Sigmoid colon (tissue), 7 donors: Measurements from ENCODE around the gene UTP4. TPM values are rescaled to one million over a fixed set of nuclear protein-coding genes. Genes with fewer than 3 reads are reported as not detected.

ENCODE experiments used
- DNase-seq: peaks from one replicate; pipeline ENCODE4 v3.0.0-alpha.2; 2019
- H3K27ac ChIP-seq, 4 donors: fragments of 200-600 bp; sonication (generic); one replicate each; pipeline ENCODE4 v1.5.1; 2016 to 2019; ENCODE audit warnings: mild to moderate bottlenecking in 1 of 4
- H3K27me3 ChIP-seq, 3 donors: fragments of 200-600 bp; sonication (generic); one replicate each; pipeline ENCODE4 v1.5.1; 2019; ENCODE audit warnings: mild to moderate bottlenecking in 1 of 3
- H3K36me3 ChIP-seq, 4 donors: fragments of 200-600 bp; sonication (generic); one replicate each; pipeline ENCODE4 v1.5.1; 2016 to 2019
- H3K4me1 ChIP-seq, 4 donors: fragments of 200-600 bp; sonication (generic); one replicate each; pipeline ENCODE4 v1.5.1; 2017 to 2019
- H3K4me3 ChIP-seq, 4 donors: fragments of 200-600 bp; sonication (generic); one replicate each; pipeline ENCODE4 v1.5.1; 2017 to 2019; ENCODE audit warnings: mild to moderate bottlenecking in 2 of 4, moderate library complexity in 1 of 4
- H3K9me3 ChIP-seq, 4 donors: fragments of 200-600 bp in 3 of 4; sonication (generic) in 3 of 4; one replicate each; pipeline versions ENCODE4 v1.5.1 to v1.6.1; 2013 to 2019
- CTCF ChIP-seq, 4 experiments: fragments of 450-650 bp in 3 of 4; fragments of 200-600 bp in 1 of 4; IDR thresholded peaks; one replicate each; pipeline ENCODE4 v1.5.1; 2016 to 2019; ENCODE audit warnings: antibody characterized with exemption in 4 of 4, mild to moderate bottlenecking in 3 of 4, moderate library complexity in 2 of 4
- EP300 ChIP-seq, 4 donors: sonication (generic); formaldehyde crosslinking; IDR thresholded peaks; one replicate each; pipeline ENCODE4 v1.6.1; 2017; ENCODE audit warnings: antibody characterized with exemption in 4 of 4
- POLR2A ChIP-seq, 2 donors: fragments of 450-650 bp; IDR thresholded peaks; one replicate each; pipeline ENCODE4 v1.6.1; 2016; ENCODE audit warnings: antibody characterized with exemption in 2 of 2, mild to moderate bottlenecking in 2 of 2, moderate library complexity in 2 of 2
- POLR2AphosphoS5 ChIP-seq, 4 donors: sonication (generic); formaldehyde crosslinking; IDR thresholded peaks; one replicate each; pipeline ENCODE4 v1.6.1; 2017; ENCODE audit warnings: antibody characterized with exemption in 4 of 4
- WGBS, 2 donors: extraction: QIAGEN DNeasy Blood & Tissue Kit; methylation state at CpG; one replicate each; pipeline ENCODE4 v1.1.7; 2013; 5-methylcytosine and 5-hydroxymethylcytosine counted together
- intact Hi-C: fragments of 100-400 bp; cut with DNase I; formaldehyde crosslinking; loops from one replicate; pipeline ENCODE4 v1.15.1; 2023
- polyA plus RNA-seq, 3 donors: library from polyadenylated mRNA; stranded (reverse); fragments of 200-250 nt; gene quantifications; one replicate each; pipeline ENCODE4 v1.2.3, GENCODE V29; 2013
- small RNA-seq, 3 donors: library from RNA; depleted of rRNA; stranded (forward); fragments of <200 nt; gene quantifications; one replicate each; pipeline ENCODE3, GENCODE V24; 2016
- total RNA-seq, 4 donors: library from RNA; depleted of rRNA; stranded (reverse); fragments of >200 nt; gene quantifications; one replicate each; pipeline ENCODE4 v1.1.0, GENCODE V29; 2016
- donor health status: healthy with polysubstance abuse.
- donor health status: Bipolar disorder and iron deficiency.
- donor health status: healthy.

Gene UTP4
- total and polyA plus RNA-seq, 7 donors: 9.5 to 37.5 (median 24.6) TPM

GRCh38 chr16:69204172-69204571, 71.7 kb downstream of the UTP4 start:
- no peak overlapping the region for H3K4me3 ChIP-seq
- DNase-seq: no peak
- H3K27ac ChIP-seq: peak overlapping the region in 2 of 4 donors; percentile 31 to 35
- H3K27me3 ChIP-seq: no peaks in the 10 kb centered on the region
- no peaks in the 10 kb centered on the region for H3K9me3 ChIP-seq
- H3K4me1 ChIP-seq: peaks cover 0 to 27% (median 20%) of the 10 kb centered on the region in 4 donors
- no peak for TF ChIP-seq CTCF (IDR thresholded peaks at IDR 0.05)
- TF ChIP-seq EP300 (IDR thresholded peaks at IDR 0.05): no peak
- TF ChIP-seq POLR2AphosphoS5 (IDR thresholded peaks at IDR 0.05): no peak
- TF ChIP-seq POLR2A (IDR thresholded peaks at IDR 0.05): no peak
- no peaks in the 10 kb centered on the region for H3K36me3 ChIP-seq
- intact Hi-C loops: no loop called here

GRCh38 chr16:69209735-69210134, 77.3 kb downstream of the UTP4 start:
- Histone ChIP-seq H3K4me3 (no peak overlapping the region), H3K36me3 (no peaks in the 10 kb centered on the region), H3K4me1 (peaks cover 0 to 11% (median 10%) of the 10 kb centered on the region in 4 donors), H3K27ac (no peak overlapping the region), H3K9me3 (no peaks in the 10 kb centered on the region), H3K27me3 (no peaks in the 10 kb centered on the region)
- 89 to 92% methylated on average over 4 of the region's 4 CpGs for WGBS, 2 donors
- no peak for DNase-seq
- intact Hi-C loops: no loop called here
- no peak for TF ChIP-seq CTCF (IDR thresholded peaks at IDR 0.05)
- no peak for TF ChIP-seq POLR2A (IDR thresholded peaks at IDR 0.05)
- no peak for TF ChIP-seq EP300 (IDR thresholded peaks at IDR 0.05)
- TF ChIP-seq POLR2AphosphoS5 (IDR thresholded peaks at IDR 0.05): no peak

GRCh38 chr16:69217433-69217832, 85.0 kb downstream of the UTP4 start:
- DNase-seq: no peak
- H3K27ac ChIP-seq: no peak overlapping the region
- 19 to 66% methylated on average over 1 of the region's 1 CpG for WGBS, 2 donors
- intact Hi-C loops: no loop called here
- H3K4me3 ChIP-seq: no peak overlapping the region
- H3K9me3 ChIP-seq: no peaks in the 10 kb centered on the region
- H3K27me3 ChIP-seq: no peaks in the 10 kb centered on the region
- H3K4me1 ChIP-seq: peaks cover 0 to 23% (median 14%) of the 10 kb centered on the region in 4 donors
- H3K36me3 ChIP-seq: no peaks in the 10 kb centered on the region
- no peak for TF ChIP-seq POLR2AphosphoS5 (IDR thresholded peaks at IDR 0.05)

Small RNAs within 50 kb of the gene (small RNA-seq; reads per million reads assigned to genes)
- 0 reads per million in 3 donors for gene RF00019
- 0 reads per million in 3 donors for gene RNU6-22P

Other genes with a start within 250 kb of the UTP4 start
- gene HAS3, start 27.0 kb upstream of the UTP4 start, total RNA-seq: under 1 TPM; 0.36 to 0.95 (median 0.74) TPM
- gene HAS3, start 27.0 kb upstream of the UTP4 start, polyA plus RNA-seq: 1 to 10 TPM in 2 of 3 donors, under 1 TPM in 1; 0.60 to 5.8 (median 5.0) TPM
- 10 to 100 TPM; 46.3 to 79.2 (median 55.5) TPM for gene CHTF8, start 61 bp upstream of the UTP4 start, total RNA-seq
- gene CHTF8, start 61 bp upstream of the UTP4 start, polyA plus RNA-seq: 10 to 100 TPM; 61.9 to 77.0 (median 72.4) TPM
- 10 to 100 TPM; 23.2 to 38.2 (median 30.0) TPM for gene SNTB2, start 54.5 kb downstream of the UTP4 start, total RNA-seq
- 1 to 10 TPM; 4.2 to 7.3 (median 5.8) TPM for gene SNTB2, start 54.5 kb downstream of the UTP4 start, polyA plus RNA-seq
- 10 to 100 TPM; 31.7 to 39.3 (median 34.8) TPM for gene VPS4A, start 178.7 kb downstream of the UTP4 start, total RNA-seq
- gene VPS4A, start 178.7 kb downstream of the UTP4 start, polyA plus RNA-seq: 10 to 100 TPM; 25.8 to 31.7 (median 29.3) TPM
- gene PDF, start 197.9 kb downstream of the UTP4 start, total RNA-seq: 10 to 100 TPM in 2 of 4 donors, 1 to 10 TPM in 2; 8.6 to 18.6 (median 10.5) TPM
- 10 to 100 TPM in 1 of 3 donors, 1 to 10 TPM in 1, not detected in 1; 6.5 to 14.7 TPM for gene PDF, start 197.9 kb downstream of the UTP4 start, polyA plus RNA-seq
- 10 to 100 TPM; 32.2 to 57.6 (median 42.5) TPM for gene COG8, start 206.9 kb downstream of the UTP4 start, total RNA-seq
- gene COG8, start 206.9 kb downstream of the UTP4 start, polyA plus RNA-seq: 10 to 100 TPM in 2 of 3 donors, 1 to 10 TPM in 1; 9.6 to 26.2 (median 14.8) TPM
- 10 to 100 TPM in 2 of 4 donors, 1 to 10 TPM in 2; 6.9 to 11.4 (median 9.1) TPM for gene NIP7, start 207.1 kb downstream of the UTP4 start, total RNA-seq
- 10 to 100 TPM; 16.5 to 23.8 (median 18.6) TPM for gene NIP7, start 207.1 kb downstream of the UTP4 start, polyA plus RNA-seq
- gene TMED6, start 219.1 kb downstream of the UTP4 start, total RNA-seq: not detected
- 1 to 10 TPM in 2 of 3 donors, not detected in 1; 4.2 to 4.6 TPM for gene TMED6, start 219.1 kb downstream of the UTP4 start, polyA plus RNA-seq